ENCODE measurements around the gene ENPP7. TPM values are rescaled to one million over a fixed set of nuclear protein-coding genes. Genes with fewer than 3 reads are reported as not detected.
A peak's percentile ranks its signal among the peaks of the same experiment; 100 is the strongest.
"Not testable (repeated sequence)": the region's sequence is repeated elsewhere in the genome, so short reads cannot be mapped to it uniquely, and the experiment has no call there.

Gene ENPP7
- total and polyA plus RNA-seq, 4 donors, result 0.08 TPM; not detected in 3

- Histone ChIP-seq H3K36me3 (ENCODE audit: control insufficient read depth, insufficient read depth, low read length) (no peaks in the 10 kb centered on the region), H3K27ac (ENCODE audit: low read depth, low read length) (no peak overlapping the region), H3K4me3 (ENCODE audit: low read depth, low read length) (no peak overlapping the region), H3K4me1 (ENCODE audit: control insufficient read depth, insufficient read depth, low read length) (peaks cover 3% of the 10 kb centered on the region), H3K27me3 (ENCODE audit: control insufficient read depth, insufficient read depth, low read length) (peaks cover under 1% of the 10 kb centered on the region), H3K9me3 (ENCODE audit: control insufficient read depth, insufficient read depth, low read length) (no peaks in the 10 kb centered on the region)
- DNase-seq (ENCODE audit: low read depth in 4 of 6, low spot score in 6 of 6), result no peak
- WGBS (ENCODE audit: insufficient coverage), result 92% methylated on average over 14 of the region's 15 CpGs
Observed at GRCh38 chr17:79757140-79757745, 26.5 kb downstream of the ENPP7 start.

DNA sequence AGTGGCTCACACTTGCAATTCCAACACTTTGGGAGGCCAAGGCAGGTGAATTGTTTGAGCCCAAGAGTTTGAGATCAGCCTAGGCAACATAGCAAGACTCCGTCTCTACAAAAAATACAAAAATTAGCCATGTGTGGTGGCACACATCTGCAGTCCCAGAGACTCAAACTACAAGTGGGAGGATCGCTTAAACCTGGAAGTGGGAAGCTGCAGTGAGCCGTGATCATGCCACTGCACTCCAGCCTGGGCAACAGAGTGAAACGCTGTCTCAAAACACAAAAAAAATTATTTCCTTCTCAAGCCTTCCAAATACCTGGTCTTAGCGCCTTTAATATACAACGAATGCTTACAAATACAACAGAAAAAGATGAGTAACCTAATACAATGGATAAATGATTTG is 27.5 kb downstream of the ENPP7 start:
- Histone ChIP-seq H3K4me1 (ENCODE audit: control insufficient read depth, insufficient read depth, low read length) (peaks cover 5% of the 10 kb centered on the region), H3K4me3 (ENCODE audit: low read depth, low read length) (no peak overlapping the region), H3K9me3 (ENCODE audit: control insufficient read depth, insufficient read depth, low read length) (no peaks in the 10 kb centered on the region), H3K27ac (ENCODE audit: low read depth, low read length) (no peak overlapping the region), H3K27me3 (ENCODE audit: control insufficient read depth, insufficient read depth, low read length) (no peaks in the 10 kb centered on the region), H3K36me3 (ENCODE audit: control insufficient read depth, insufficient read depth, low read length) (no peaks in the 10 kb centered on the region)
- WGBS (ENCODE audit: insufficient coverage), result 100% methylated on average over 3 of the region's 6 CpGs
- DNase-seq (ENCODE audit: low read depth in 4 of 6, low spot score in 6 of 6), result no peak

DNA sequence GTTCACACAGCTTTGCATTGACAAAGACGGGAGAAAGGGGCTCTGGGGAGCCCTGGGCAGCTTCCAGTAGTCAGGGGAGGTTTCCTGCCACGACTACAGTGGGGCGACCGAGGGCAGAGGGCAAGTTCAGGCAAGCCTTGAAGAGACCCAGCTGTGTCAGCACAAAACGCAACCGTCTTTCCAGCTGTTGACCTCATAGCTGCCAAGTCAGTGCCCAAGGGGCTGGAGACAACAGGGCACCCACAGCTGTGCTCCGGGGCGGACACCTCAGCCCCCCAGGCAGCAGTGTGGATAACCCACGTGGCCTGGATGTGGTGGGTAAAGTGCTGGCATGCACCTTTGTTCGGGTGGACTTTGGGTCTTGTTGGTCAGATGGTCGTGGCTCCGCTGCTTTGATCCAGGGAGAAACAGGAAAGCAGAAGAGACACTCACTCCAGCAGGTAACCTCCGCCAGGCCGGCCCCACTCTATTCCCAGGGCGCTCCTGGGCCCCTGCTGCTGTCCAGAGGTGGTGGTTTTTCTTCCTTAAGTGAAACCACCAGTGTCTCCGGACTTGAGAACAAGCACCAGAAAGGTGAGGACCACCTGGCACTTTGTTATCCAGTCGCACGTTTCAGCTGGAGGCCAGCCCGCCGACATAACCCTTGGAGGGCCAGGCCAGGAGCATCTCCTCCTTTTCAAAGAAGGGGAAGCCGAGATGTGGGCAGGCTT is 29.6 kb downstream of the ENPP7 start:
- H3K27me3 ChIP-seq (ENCODE audit: control insufficient read depth, insufficient read depth, low read length), result no peaks in the 10 kb centered on the region
- H3K9me3 ChIP-seq (ENCODE audit: control insufficient read depth, insufficient read depth, low read length), result no peaks in the 10 kb centered on the region
- no peak overlapping the region for H3K27ac ChIP-seq (ENCODE audit: low read depth, low read length)
- H3K36me3 ChIP-seq (ENCODE audit: control insufficient read depth, insufficient read depth, low read length), result no peaks in the 10 kb centered on the region
- 82% methylated on average over 20 of the region's 21 CpGs for WGBS (ENCODE audit: insufficient coverage)
- DNase-seq (ENCODE audit: low read depth in 4 of 6, low spot score in 6 of 6), result no peak
- no peak overlapping the region for H3K4me3 ChIP-seq (ENCODE audit: low read depth, low read length)
- peaks cover 5% of the 10 kb centered on the region for H3K4me1 ChIP-seq (ENCODE audit: control insufficient read depth, insufficient read depth, low read length)

- Histone ChIP-seq H3K9me3 (ENCODE audit: control insufficient read depth, insufficient read depth, low read length) (no peaks in the 10 kb centered on the region), H3K27ac (ENCODE audit: low read depth, low read length) (no peak overlapping the region), H3K27me3 (ENCODE audit: control insufficient read depth, insufficient read depth, low read length) (no peaks in the 10 kb centered on the region), H3K4me1 (ENCODE audit: control insufficient read depth, insufficient read depth, low read length) (peaks cover 5% of the 10 kb centered on the region), H3K36me3 (ENCODE audit: control insufficient read depth, insufficient read depth, low read length) (no peaks in the 10 kb centered on the region), H3K4me3 (ENCODE audit: low read depth, low read length) (no peak overlapping the region)
- peak in 1 of 6 donors; percentile 21 for DNase-seq (ENCODE audit: low read depth in 4 of 6, low spot score in 6 of 6)
- WGBS (ENCODE audit: insufficient coverage), result 53% methylated on average over 15 of the region's 19 CpGs
Observed at GRCh38 chr17:79761894-79762589, 31.3 kb downstream of the ENPP7 start.

- Histone ChIP-seq H3K4me3 (ENCODE audit: low read depth, low read length) (no peak overlapping the region), H3K27me3 (ENCODE audit: control insufficient read depth, insufficient read depth, low read length) (no peaks in the 10 kb centered on the region), H3K9me3 (ENCODE audit: control insufficient read depth, insufficient read depth, low read length) (no peaks in the 10 kb centered on the region), H3K27ac (ENCODE audit: low read depth, low read length) (no peak overlapping the region), H3K36me3 (ENCODE audit: control insufficient read depth, insufficient read depth, low read length) (no peaks in the 10 kb centered on the region), H3K4me1 (ENCODE audit: control insufficient read depth, insufficient read depth, low read length) (peaks cover 5% of the 10 kb centered on the region)
- no peak for DNase-seq (ENCODE audit: low read depth in 4 of 6, low spot score in 6 of 6)
- no CpG with 5 or more reads among the region's 3 CpGs for WGBS (ENCODE audit: insufficient coverage)
Observed at GRCh38 chr17:79765708-79766107, 35.0 kb downstream of the ENPP7 start.

DNA sequence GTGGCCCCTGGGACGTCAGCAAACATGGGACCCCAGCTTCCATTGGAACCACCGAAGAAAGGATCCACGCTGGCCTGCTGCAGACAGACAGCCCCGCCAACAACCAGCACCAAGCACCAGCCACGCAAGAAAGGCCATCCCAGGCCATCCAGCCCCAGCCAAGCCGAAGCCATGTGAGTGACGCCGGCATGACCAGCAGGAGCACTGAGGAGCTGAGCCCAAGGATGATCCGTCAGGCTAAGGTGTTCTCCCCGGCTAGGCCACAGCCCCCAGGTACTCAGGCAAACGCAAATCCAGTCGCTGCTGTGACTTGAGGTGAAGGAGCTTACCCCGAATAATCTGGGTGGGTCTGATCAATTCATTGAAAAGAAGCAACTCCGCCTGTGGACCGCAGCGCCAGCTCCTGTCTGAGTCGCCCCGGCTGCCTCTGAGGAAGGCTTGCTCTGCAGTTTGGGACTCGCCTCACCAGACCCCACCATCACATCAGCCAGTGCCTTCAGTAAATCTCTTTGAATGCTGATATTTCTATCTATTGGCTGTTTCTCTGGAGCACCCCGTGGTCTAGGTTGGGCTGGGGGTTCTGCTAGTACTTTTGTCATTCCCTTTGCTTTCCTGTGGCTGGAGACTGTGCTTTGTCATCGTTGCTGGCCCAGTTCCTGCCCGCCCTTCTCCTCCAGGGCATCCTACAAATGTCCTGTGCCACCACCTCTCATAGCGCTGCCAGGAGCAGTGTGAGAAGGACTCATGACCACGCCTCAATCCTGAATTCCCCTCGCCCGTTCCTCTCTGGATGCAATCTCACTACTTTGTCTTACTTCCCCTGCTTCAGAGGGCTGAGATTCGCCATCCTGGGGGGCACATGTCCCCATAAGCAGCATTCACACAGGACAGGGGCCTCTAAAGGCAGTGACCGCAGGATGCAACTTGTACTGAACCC is 39.1 kb downstream of the ENPP7 start:
- H3K4me1 ChIP-seq (ENCODE audit: control insufficient read depth, insufficient read depth, low read length), result no peaks in the 10 kb centered on the region
- no peak overlapping the region for H3K4me3 ChIP-seq (ENCODE audit: low read depth, low read length)
- H3K27me3 ChIP-seq (ENCODE audit: control insufficient read depth, insufficient read depth, low read length), result peaks cover 6% of the 10 kb centered on the region
- no peak for DNase-seq (ENCODE audit: low read depth in 4 of 6, low spot score in 6 of 6)
- H3K36me3 ChIP-seq (ENCODE audit: control insufficient read depth, insufficient read depth, low read length), result no peaks in the 10 kb centered on the region
- no peak overlapping the region for H3K27ac ChIP-seq (ENCODE audit: low read depth, low read length)
- no peaks in the 10 kb centered on the region for H3K9me3 ChIP-seq (ENCODE audit: control insufficient read depth, insufficient read depth, low read length)
- 89% methylated on average over 25 of the region's 28 CpGs for WGBS (ENCODE audit: insufficient coverage)

GRCh38 chr17:79771276-79771675 is 40.5 kb downstream of the ENPP7 start:
- Histone ChIP-seq H3K4me3 (ENCODE audit: low read depth, low read length) (no peak overlapping the region), H3K36me3 (ENCODE audit: control insufficient read depth, insufficient read depth, low read length) (no peaks in the 10 kb centered on the region), H3K9me3 (ENCODE audit: control insufficient read depth, insufficient read depth, low read length) (no peaks in the 10 kb centered on the region), H3K27me3 (ENCODE audit: control insufficient read depth, insufficient read depth, low read length) (peaks cover 9% of the 10 kb centered on the region), H3K4me1 (ENCODE audit: control insufficient read depth, insufficient read depth, low read length) (no peaks in the 10 kb centered on the region), H3K27ac (ENCODE audit: low read depth, low read length) (no peak overlapping the region)
- DNase-seq (ENCODE audit: low read depth in 4 of 6, low spot score in 6 of 6), result no peak
- whole genome bisulfite sequencing (ENCODE audit: insufficient coverage), result 100% methylated on average over 4 of the region's 6 CpGs

GRCh38 chr17:79772726-79773125 is 42.0 kb downstream of the ENPP7 start:
- 87% methylated on average over 4 of the region's 9 CpGs for WGBS (ENCODE audit: insufficient coverage)
- DNase-seq (ENCODE audit: low read depth in 4 of 6, low spot score in 6 of 6); H3K4me1 ChIP-seq (ENCODE audit: control insufficient read depth, insufficient read depth, low read length); H3K4me3 ChIP-seq (ENCODE audit: low read depth, low read length); H3K36me3 ChIP-seq (ENCODE audit: control insufficient read depth, insufficient read depth, low read length); H3K9me3 ChIP-seq (ENCODE audit: control insufficient read depth, insufficient read depth, low read length); H3K27ac ChIP-seq (ENCODE audit: low read depth, low read length): not testable (repeated sequence)
- peaks cover 11% of the 10 kb centered on the region for H3K27me3 ChIP-seq (ENCODE audit: control insufficient read depth, insufficient read depth, low read length)

- Histone ChIP-seq H3K4me3 (ENCODE audit: low read depth, low read length) (no peak overlapping the region), H3K36me3 (ENCODE audit: control insufficient read depth, insufficient read depth, low read length) (peaks cover 5% of the 10 kb centered on the region), H3K4me1 (ENCODE audit: control insufficient read depth, insufficient read depth, low read length) (peaks cover 18% of the 10 kb centered on the region), H3K27me3 (ENCODE audit: control insufficient read depth, insufficient read depth, low read length) (peaks cover 11% of the 10 kb centered on the region), H3K9me3 (ENCODE audit: control insufficient read depth, insufficient read depth, low read length) (no peaks in the 10 kb centered on the region), H3K27ac (ENCODE audit: low read depth, low read length) (no peak overlapping the region)
- WGBS (ENCODE audit: insufficient coverage), result 71% methylated on average over 5 of the region's 8 CpGs
- no peak for DNase-seq (ENCODE audit: low read depth in 4 of 6, low spot score in 6 of 6)
Observed at GRCh38 chr17:79774561-79774975, 43.8 kb downstream of the ENPP7 start.

Measured in spinal cord (tissue), 10 donors.